ENCODE data around the gene BEST3. TPM values are rescaled to one million over a fixed set of nuclear protein-coding genes. Genes with fewer than 3 reads are reported as not detected.

Gene BEST3
- total and polyA plus RNA-seq, 2 of the 4 experiments (the other 2 are of a cell fraction) = under 0.01 to 0.07 TPM

- Histone ChIP-seq H2AK9ac (replicated peaks; ENCODE audit: low read depth, low read length, poor library complexity) (no peak overlapping the region), H2BK120ac (ENCODE audit: low read depth, low read length) (peak overlapping the region; percentile 21; the same call in 1 of the 2 replicates), H3K18ac (ENCODE audit: low read depth, low read length) (0 out of 2 replicates have a peak overlapping the region, but pooled peaks have one; percentile 39), H3K27ac (ENCODE audit: insufficient read depth, low read length) (no peak overlapping the region), H3K9me1 (ENCODE audit: insufficient read depth, low read length) (peaks cover 18% of the 10 kb centered on the region), H2AK5ac (ENCODE audit: low read depth, low read length) (peak overlapping the region; percentile 69; the same call in 1 of the 2 replicates), H3K9ac (ENCODE audit: low read depth, low read length) (no peak overlapping the region), H3K9me3 (ENCODE audit: control insufficient read depth, insufficient read depth, low read length) (no peaks in the 10 kb centered on the region), H4K20me1 (ENCODE audit: insufficient read depth, low read length) (no peaks in the 10 kb centered on the region), H4K91ac (ENCODE audit: insufficient read depth, low read depth, low read length) (peak overlapping the region; percentile 20; the same call in 1 of the 2 replicates), H3K14ac (replicated peaks; ENCODE audit: low read depth, low read length) (0 out of 2 replicates have a peak overlapping the region, but pooled peaks have one; percentile 82), H2AFZ (replicated peaks; ENCODE audit: low read length, poor library complexity) (no peak overlapping the region), H3K36me3 (ENCODE audit: control insufficient read depth, insufficient read depth, low read length) (no peaks in the 10 kb centered on the region), H3K27me3 (ENCODE audit: control insufficient read depth, insufficient read depth, low read length) (no peaks in the 10 kb centered on the region), H3K56ac (ENCODE audit: extremely low read depth, insufficient read depth, low read length) (no peak overlapping the region), H2BK20ac (ENCODE audit: low read depth, low read length) (no peak overlapping the region), H3K4me1 (ENCODE audit: control insufficient read depth, insufficient read depth, low read length) (peaks cover 18% of the 10 kb centered on the region), H3K4me2 (ENCODE audit: low read depth, low read length) (no peak overlapping the region), H2BK5ac (ENCODE audit: low read depth, low read length, poor library complexity, severe bottlenecking) (no peak overlapping the region), H3K23ac (ENCODE audit: low read depth, low read length) (no peak overlapping the region), H4K5ac (ENCODE audit: low read depth, low read length) (no peak overlapping the region), H4K8ac (ENCODE audit: low read depth in 2 of 2, low read length in 2 of 2) (no peak overlapping the region), H3K4me3 (ENCODE audit: insufficient read depth, low read depth, low read length) (no peak overlapping the region), H2BK15ac (ENCODE audit: low read depth, low read length) (no peak overlapping the region; the same call in 2 of the 3 replicates), H3K79me1 (ENCODE audit: low read depth in 1 of 2, low read length in 2 of 2) (no peaks in the 10 kb centered on the region), H3K4ac (ENCODE audit: low read depth, low read length) (no peak overlapping the region)
- TF ChIP-seq BHLHE40 (IDR thresholded peaks at IDR 0.05; ENCODE audit: low read depth, low read length) (no peak), CEBPB (IDR thresholded peaks at IDR 0.05; ENCODE audit: low read depth, low read length) (peak; percentile 93)
- ChIA-PET CTCF (no interaction called here), POLR2A (ENCODE audit: unreplicated experiment) (no interaction called here)
- DNase-seq = peak; percentile 43
- WGBS, 2 experiments (ENCODE audit: extremely low coverage in 2 of 2, insufficient read length in 1 of 2) = no CpG with 5 or more reads among the region's 8 CpGs
- dilution Hi-C loops (cut with HindIII; ENCODE audit: low sequenced_read_pairs, unreplicated experiment) = no loop called here
- intact Hi-C loops (cut with micrococcal nuclease) = no loop called here
- no peak for ATAC-seq (ENCODE audit: low read depth)
- in situ Hi-C loops (cut with MboI; ENCODE audit: low sequenced_read_pairs) = loop anchor here (10.0 kb wide), 1 partner anchor 61 kb away; no protein-coding TSS in a partner anchor
- no TSS peak for BruUV-seq (replicated peaks)
These were observed 45.4 kb downstream of the BEST3 start for GRCh38 chr12:69653703-69654102.

Data from IMR-90 (cell line).